RPMI8226 (cell line): Measurements from ENCODE around the gene USH2A.

Experiments used
- DNase-seq: peaks from one replicate; pipeline ENCODE4 v3.0.0-alpha.2; 2015

USH2A gene

GRCh38 chr1:215623162-215623561, 800.1 kb downstream of the USH2A start:
- DNase-seq, result no peak

DNA sequence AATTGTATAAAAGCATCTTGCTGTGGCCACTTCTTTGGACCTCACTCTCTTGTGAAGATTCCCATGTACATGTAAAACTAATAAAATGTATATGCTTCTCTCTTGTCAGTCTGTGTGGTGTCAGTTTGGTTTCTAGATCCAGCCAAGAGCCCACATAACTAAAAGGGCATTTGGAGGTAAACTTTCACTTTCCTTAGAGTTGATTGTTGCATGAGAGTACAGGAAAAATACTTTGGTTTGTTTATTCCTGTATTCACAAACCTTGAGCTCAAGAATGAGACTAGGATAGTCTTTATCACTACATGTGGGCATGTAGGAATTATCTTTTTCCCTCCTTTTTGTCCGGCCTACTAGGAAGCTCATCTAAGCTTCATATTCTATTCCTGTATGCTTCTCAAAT, 805.3 kb downstream of the USH2A start:
- DNase-seq, result no peak

DNA sequence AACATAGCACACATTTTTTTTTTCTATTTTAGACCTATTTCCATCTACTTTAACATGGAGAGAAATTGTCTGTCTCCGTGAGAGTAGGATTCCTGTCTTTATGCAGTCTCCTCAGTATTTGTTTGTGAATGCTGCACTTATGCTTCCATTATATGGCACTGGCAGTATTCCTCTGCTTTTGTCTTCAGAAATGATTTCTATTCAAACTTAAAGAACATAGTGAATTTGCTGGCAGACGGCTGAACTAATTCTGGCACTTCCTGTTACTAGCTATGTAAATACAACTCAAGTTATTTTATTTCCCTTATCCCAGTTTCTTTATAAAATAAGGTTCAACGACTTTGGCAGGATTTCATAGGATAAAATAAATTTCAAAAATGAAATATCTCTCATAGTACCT, 810.9 kb downstream of the USH2A start:
- no peak for DNase-seq

- DNase-seq, result no peak
Observed at GRCh38 chr1:215608646-215609045, 814.6 kb downstream of the USH2A start.

- no peak for DNase-seq
Observed at GRCh38 chr1:215607412-215607811, 815.8 kb downstream of the USH2A start.

DNA sequence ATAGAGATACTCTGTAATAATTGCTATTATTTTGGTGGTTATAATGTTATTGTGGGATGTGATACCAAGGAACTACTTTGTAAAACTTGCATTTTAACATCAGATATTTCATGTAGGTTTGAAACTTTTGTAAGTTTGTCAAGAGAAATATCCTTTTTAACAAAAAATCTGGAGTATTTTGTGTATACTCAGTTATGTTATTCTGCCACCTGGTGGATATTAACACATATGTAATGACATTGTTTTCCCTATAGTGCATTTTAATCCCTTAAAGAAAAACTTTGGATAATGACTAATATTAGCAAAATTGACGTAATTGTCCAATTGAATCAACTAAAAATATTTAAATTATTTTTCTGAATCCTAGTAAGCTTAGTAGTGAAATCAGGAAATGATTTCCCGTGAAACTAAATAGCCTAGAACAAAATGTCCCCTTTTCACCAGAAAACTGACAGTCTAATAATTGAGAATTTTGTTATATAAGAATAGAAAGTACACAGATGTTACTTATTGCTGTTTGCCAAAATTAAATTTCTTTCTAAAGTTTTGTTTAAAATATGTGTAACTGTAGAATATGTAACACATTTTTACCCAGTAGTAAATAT, 816.6 kb downstream of the USH2A start:
- peak; percentile 32 for DNase-seq

GRCh38 chr1:215606036-215606435, 817.2 kb downstream of the USH2A start:
- no peak for DNase-seq

DNA sequence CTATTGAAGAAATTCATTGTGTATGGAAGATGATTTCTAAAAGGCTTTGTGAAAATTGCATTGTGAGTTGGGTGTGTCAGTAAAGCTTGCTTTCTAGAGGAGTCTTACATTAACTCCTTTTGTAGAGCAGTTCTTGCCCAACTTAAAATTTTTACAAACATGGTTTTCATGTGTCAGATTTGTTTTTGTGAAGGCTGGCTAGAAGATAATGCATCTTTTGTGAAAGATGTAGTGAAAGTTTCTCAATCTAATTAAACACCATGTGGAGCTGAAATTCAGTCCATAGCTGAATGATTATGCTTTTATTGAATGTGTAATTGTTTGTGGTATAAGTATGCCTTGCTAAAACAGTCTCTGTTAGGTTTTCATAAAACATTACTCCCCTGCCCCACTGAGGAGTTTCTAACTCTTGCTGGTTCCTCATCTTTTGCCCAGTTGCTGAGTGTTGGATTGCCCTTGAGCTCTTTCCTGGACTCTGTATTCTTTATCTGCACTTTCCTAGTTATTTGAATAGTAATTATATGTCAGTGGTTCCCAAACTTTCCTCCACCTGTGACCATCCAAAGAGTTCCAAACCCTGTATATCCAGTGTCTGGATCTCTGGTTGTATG, 818.1 kb downstream of the USH2A start:
- DNase-seq, result no peak

DNA sequence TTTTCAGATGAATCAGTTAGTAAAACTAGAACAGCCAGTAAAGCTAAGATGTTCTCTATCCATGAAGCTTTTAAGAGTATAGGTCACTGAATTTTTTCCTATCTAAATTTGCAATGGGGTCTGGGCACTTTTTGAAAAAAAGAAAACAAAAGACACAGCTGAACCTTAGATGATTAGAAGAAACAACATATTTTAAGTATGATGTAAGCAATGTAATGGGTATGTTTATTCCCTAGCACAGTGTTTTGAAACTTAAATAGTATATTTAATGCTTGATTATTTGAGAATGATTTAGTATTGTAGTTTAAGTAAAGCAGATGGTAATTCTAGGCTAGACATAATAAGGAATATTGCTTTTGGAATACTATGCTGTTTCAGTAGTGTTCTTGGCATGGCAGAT, 819.9 kb downstream of the USH2A start:
- no peak for DNase-seq

GRCh38 chr1:215601276-215601675, 822.0 kb downstream of the USH2A start:
- no peak for DNase-seq

DNA sequence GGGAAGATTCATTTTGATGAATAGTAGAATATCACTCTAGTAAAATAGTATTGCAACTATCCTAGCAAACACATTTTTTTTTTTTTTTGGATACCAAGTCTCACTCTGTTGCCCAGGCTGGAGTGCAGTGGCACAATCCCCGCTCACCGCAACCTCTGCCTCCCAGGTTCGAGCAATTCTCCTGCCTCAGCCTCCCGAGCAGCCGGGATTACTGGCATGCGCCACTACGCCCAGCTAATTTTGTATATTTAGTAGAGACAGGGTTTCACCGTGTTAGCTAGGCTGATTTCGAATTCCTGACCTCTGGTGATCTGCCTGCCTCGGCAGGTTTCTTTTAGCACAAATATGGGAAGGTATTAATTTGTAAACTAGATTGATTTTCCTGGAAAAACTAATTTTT, 822.4 kb downstream of the USH2A start:
- DNase-seq, result no peak

DNA sequence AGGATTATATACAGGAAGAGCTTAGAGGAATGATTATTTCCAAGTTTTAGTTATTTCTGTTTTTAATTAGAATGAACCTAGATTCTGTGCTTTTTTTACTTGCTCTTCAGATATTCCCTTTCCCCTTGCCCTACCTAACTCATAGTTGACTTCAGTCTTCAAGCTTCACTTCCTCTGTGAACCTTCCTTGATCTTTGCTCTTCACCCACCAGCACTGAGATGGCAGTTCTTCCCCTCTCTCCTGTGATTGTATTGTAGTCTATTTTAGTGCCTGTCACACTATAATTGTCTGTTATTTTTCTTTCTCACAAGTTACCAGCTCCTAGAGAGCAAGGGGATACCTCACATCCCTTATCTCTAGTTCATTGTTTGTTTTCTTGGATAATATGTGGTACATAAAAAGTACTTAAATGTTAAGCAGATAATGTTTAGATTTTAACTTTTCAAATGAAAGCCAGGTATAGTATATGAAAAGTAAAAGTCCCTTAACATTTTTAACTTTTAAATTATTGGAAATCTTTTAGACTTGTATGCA, 822.9 kb downstream of the USH2A start:
- DNase-seq, result no peak

DNA sequence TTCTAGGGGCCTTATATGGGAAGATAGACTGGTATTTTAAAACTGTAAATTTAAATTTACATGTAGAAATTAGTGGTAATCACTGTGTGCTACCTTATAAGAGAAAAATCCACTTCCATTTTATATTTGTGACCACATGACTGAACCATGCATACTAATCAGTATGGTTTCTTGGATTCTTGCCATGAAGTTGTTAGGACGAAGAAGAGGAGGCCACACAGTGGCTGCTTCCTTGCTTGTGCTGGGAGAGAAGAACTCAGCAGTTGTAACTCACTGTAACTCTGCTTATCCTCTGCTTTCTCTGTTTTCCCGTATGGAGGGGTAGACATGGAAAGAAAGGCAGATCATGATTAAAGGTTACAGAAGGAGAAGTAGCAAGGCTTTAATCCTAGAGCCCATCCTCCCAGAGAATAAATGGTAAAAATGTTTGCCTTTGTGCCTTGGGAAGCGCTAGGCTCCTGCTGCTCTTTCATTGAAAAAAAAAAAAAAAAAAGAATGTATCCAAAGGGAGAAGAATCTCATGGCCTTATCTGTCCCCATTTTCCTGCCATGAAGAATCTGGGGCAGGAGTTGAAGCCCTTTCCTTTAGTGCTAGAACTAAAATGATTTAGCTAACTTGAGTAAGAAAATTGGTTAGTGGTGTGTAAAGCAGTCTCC, 823.7 kb downstream of the USH2A start:
- DNase-seq, result no peak

- DNase-seq, result no peak
Observed at GRCh38 chr1:215597961-215598360, 825.3 kb downstream of the USH2A start.

DNA sequence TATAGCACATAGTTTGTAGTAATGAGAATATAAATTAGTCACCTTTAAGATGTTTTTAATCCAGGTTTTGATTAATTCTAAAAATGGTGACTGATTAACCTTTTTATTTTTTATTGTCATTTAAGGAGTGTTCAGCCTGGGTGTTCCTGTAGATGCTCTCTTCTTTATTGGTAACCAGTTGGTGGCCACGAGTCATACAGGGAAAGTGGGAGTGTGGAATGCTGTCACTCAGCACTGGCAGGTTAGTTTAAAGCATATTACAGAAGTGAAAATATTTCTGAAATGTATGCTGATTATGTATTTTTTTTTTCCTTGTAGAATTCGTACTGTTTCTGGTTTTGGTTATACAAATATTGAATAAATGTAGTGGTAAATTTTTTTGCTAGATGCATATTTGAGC, 828.0 kb downstream of the USH2A start:
- no peak for DNase-seq

GRCh38 chr1:215594640-215595039, 828.6 kb downstream of the USH2A start:
- DNase-seq, result no peak

DNA sequence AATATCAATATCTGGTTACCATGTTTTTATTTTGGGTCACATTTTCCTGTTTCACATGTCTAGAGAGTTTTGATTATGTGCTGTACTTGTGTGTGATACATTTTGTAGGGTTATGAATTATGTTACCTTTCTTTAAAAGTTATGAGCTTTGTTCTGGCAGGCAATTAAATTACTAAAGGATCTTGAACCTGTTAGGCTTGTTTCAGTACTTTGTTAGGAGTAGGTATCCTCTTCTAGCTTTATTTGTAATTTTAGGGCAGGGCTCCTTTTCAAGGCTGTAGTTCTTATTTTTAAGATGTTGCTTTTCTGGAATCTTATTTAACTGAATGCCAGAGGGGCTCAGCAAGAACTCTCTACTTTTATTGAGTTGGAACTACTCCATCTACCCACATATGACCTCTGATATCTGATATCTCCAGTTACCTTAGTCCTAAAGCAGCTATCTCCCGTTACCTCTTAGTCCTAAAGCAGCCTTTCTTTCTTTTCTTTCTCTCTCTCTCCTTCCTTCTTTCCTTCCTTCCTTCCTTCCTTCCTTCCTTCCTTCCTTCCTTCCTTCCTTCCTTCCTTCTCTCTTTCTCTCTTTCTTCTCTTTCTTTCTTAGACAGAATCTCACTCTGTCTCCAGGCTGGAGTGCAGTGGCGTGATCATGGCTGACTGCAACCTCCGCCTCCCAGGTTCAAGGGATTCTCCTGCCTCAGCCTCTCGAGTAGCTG, 832.3 kb downstream of the USH2A start:
- no peak for DNase-seq

DNA sequence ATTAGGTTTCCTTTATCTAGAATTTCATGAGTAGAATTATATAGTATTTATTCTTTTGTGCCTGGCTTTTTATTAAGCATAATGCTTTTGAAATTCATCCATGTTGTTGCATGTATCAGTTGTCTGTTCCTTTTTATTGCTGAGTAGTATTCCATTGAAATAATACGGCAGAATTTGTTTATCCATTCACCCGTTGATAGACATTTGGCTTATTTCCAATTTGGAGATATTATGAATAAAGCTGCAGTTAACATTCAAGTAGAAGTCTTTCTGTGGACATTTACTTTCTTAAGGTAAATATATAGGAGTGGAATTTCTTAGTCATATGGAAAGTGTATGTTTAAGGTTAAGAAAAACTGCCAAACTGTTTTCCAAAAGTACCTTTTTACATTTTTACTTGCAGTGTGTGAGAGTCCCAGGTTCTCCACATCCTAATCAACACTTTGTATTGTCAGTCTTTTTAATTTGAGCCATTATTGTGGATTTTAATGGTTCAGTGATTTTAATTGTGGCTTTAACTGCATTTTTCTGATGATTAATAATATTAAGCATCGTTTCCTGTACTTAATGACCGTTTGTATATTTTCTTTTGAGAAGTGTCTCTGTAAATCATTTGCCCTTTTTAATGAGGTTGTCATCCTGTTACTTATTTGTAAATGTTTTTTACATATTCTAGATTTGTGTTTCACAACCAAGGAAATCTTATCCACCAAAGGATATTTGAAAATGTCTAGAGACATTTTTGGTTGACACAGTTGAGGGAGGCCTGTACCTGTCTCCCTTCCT, 833.4 kb downstream of the USH2A start:
- DNase-seq, result no peak

DNA sequence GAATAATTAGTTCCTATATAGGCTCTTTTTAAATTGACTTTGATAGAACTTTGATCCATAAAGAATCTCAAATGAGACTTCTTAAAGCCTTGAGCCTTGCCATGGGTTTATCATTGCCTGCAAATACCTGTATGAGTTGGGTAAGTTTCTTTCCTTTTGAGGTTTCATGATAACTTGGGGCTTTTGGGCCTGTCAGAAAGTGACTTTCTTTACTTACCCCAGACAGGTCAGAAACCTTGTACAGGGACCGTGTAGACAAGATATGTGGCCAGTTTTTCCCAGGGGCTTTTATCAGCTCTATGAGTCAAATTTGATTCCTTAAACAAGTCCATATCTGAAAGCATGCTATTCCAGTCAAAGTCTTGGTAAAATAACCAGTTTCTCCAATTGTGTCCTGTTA, 838.9 kb downstream of the USH2A start:
- DNase-seq, result no peak

GRCh38 chr1:215583185-215583749, 840.0 kb downstream of the USH2A start:
- no peak for DNase-seq

DNA sequence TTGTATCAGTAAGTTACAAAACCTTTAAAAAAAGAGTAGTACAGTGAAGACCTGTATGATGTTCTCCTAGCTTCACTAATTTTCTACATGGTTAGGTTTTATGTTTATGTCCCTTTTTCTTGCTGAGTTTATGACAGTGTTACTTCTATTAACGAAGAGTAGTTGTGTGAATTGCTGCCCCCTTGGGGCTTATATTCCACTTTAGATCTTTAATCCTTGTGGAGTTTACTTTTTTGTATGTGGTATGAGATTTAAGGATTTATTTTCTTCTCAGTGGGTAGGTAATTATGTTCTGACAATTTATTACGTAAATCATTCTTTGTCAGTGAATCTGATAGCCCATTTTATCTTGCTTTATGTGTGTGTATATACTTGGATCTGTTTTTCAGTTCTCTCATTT, 841.4 kb downstream of the USH2A start:
- DNase-seq, result no peak
